Right renal pelvis (tissue), 4 donors: Measurements from ENCODE around the gene DPYSL3. TPM values are rescaled to one million over a fixed set of nuclear protein-coding genes. Genes with fewer than 3 reads are reported as not detected.

Experiments
- DNase-seq, 4 donors: peaks; one replicate each; pipeline ENCODE4 v3.0.0-alpha.2; 2013; ENCODE audit warnings: low read depth in 4 of 4, low spot score in 3 of 4, missing footprints in 1 of 4
- polyA plus RNA-seq, 4 donors: library from polyadenylated mRNA; unstranded; fragments of 120-200 nt; gene quantifications; one replicate each; pipeline ENCODE4 v1.2.1, GENCODE V29; 2013; ENCODE audit not compliant: insufficient read length in 4 of 4

DPYSL3 gene
- polyA plus RNA-seq, 4 donors, result 36.8 to 43.3 (median 39.5) TPM

GRCh38 chr5:147408980-147409379, 100.9 kb downstream of the DPYSL3 start:
- DNase-seq, result no peak

GRCh38 chr5:147407094-147407681, 102.7 kb downstream of the DPYSL3 start:
- DNase-seq, result no peak

GRCh38 chr5:147406636-147407035, 103.2 kb downstream of the DPYSL3 start:
- no peak for DNase-seq

GRCh38 chr5:147404706-147405105, 105.2 kb downstream of the DPYSL3 start:
- DNase-seq, result no peak

GRCh38 chr5:147403651-147404640, 105.9 kb downstream of the DPYSL3 start:
- no peak for DNase-seq

GRCh38 chr5:147400881-147401280, 109.0 kb downstream of the DPYSL3 start:
- DNase-seq, result no peak

- DNase-seq, result no peak
These were observed 109.6 kb downstream of the DPYSL3 start for GRCh38 chr5:147400126-147400809.

- no peak for DNase-seq
These were observed 111.0 kb downstream of the DPYSL3 start for GRCh38 chr5:147398860-147399259.

GRCh38 chr5:147397616-147398015, 112.3 kb downstream of the DPYSL3 start:
- DNase-seq, result no peak

- no peak for DNase-seq
These were observed 113.6 kb downstream of the DPYSL3 start for GRCh38 chr5:147396070-147396823.

- no peak for DNase-seq
These were observed 115.8 kb downstream of the DPYSL3 start for GRCh38 chr5:147393874-147394672.

- peak in 2 of 4 donors; percentile 8 to 13 for DNase-seq
These were observed 118.1 kb downstream of the DPYSL3 start for GRCh38 chr5:147391781-147392180.

GRCh38 chr5:147390654-147391225, 119.1 kb downstream of the DPYSL3 start:
- no peak for DNase-seq

- DNase-seq, result no peak
These were observed 121.4 kb downstream of the DPYSL3 start for GRCh38 chr5:147388184-147389108.

GRCh38 chr5:147387109-147387508, 122.8 kb downstream of the DPYSL3 start:
- no peak for DNase-seq

- DNase-seq, result no peak
These were observed 125.3 kb downstream of the DPYSL3 start for GRCh38 chr5:147384346-147385193.

- no peak for DNase-seq
These were observed 127.1 kb downstream of the DPYSL3 start for GRCh38 chr5:147382776-147383175.
